RWPE1 (cell line): Measurements from ENCODE around the gene CALM1.
A peak's percentile ranks its signal among the peaks of the same experiment; 100 is the strongest.

Source experiments
- CTCF ChIA-PET: fragments of 350-600 bp; sonication (Branson Sonifier 250); formaldehyde crosslinking; extraction: SDS; loops from one replicate; lab custom pipeline; 2021; lab: Yijun Ruan, JAX
- POLR2A ChIA-PET: fragments of 400-600 bp; formaldehyde crosslinking; extraction: SDS; loops from one replicate; lab custom pipeline; 2020; ENCODE audit warnings: antibody characterized with exemption; ENCODE audit not compliant: low non-redundant PET; lab: Yijun Ruan, JAX
- DNase-seq: peaks from one replicate; pipeline ENCODE4 v3.0.0; 2012; ENCODE audit warnings: low spot score
- H3K27ac ChIP-seq: fragments of 450-650 bp; 2 replicates; pipeline ENCODE4 v1.5.1; 2017
- TF ChIP-seq, protein P1 (sequence below): fragments of 450-650 bp; conservative IDR thresholded peaks from 2 replicates; pipeline ENCODE4 v1.5.1; 2017; ENCODE audit warnings: low read depth, mild to moderate bottlenecking

CALM1 gene

DNA sequence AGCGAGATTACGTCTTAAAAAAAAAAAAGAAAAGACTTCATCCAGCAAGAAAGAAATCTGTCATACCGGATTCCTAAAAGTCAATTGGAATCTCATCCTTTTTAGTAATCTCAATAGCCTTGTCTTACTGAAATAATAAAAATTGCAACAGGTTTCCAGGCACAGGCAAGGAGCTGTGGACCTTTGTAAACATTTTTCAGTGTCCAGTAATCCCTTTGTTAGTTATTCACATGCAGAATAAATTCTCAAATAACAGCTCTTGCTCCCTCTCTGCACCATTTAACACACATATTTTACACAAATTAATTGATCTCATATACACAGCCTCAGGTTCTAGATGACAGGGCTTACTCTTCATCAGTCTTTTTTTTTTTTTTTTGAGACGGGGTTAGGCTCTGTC, 22.0 kb upstream of the CALM1 start:
- POLR2A ChIA-PET = no interaction called here
- TF ChIP-seq, protein P1, sequence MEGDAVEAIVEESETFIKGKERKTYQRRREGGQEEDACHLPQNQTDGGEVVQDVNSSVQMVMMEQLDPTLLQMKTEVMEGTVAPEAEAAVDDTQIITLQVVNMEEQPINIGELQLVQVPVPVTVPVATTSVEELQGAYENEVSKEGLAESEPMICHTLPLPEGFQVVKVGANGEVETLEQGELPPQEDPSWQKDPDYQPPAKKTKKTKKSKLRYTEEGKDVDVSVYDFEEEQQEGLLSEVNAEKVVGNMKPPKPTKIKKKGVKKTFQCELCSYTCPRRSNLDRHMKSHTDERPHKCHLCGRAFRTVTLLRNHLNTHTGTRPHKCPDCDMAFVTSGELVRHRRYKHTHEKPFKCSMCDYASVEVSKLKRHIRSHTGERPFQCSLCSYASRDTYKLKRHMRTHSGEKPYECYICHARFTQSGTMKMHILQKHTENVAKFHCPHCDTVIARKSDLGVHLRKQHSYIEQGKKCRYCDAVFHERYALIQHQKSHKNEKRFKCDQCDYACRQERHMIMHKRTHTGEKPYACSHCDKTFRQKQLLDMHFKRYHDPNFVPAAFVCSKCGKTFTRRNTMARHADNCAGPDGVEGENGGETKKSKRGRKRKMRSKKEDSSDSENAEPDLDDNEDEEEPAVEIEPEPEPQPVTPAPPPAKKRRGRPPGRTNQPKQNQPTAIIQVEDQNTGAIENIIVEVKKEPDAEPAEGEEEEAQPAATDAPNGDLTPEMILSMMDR = no peak
- DNase-seq = no peak
- no peak overlapping the region for H3K27ac ChIP-seq
- CTCF ChIA-PET = interaction anchor here (0.6 to 0.7 kb wide), 4 partner anchors 26 to 421 kb away, joined by 3 read pairs; no protein-coding TSS in a partner anchor

DNA sequence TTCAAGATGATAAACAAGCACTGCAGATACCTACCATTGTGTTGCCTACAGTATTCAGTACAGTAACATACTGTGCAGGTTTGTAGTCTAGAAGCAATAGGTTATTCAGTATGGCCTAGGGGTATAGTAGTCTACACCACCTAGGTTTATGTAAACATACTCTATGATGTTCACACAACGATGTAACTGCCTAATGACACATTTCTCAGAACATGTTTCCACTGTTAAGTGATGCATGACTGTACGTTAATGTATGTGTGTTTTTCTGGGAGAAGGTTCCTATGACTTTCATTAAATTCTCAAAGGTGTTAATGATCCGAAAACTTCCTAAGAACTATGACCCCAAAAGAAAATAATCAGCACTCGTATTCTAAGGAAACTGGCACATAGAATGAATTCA, 20.9 kb upstream of the CALM1 start:
- TF ChIP-seq, protein P1 = no peak
- H3K27ac ChIP-seq = no peak overlapping the region
- no peak for DNase-seq
- POLR2A ChIA-PET = no interaction called here
- CTCF ChIA-PET = no interaction called here

DNA sequence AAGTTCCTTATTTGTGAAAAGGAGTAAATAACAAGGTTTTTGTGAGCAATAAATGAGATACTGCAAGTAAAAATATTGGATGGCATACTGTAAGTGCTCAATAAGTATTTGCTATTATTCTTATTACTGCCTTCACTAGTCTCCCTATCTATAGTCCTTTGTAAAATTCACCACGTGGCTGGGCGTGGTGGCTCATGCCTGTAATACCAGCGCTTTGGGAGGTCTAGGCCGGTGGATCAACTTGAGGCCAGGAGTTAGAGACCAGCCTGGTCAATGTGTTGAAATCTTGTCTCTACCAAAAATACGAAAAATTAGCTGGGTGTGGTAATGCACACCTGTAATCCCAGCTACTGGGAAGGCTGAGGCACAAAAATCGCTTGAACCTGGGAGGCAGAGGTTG, 18.6 kb upstream of the CALM1 start:
- CTCF ChIA-PET = no interaction called here
- POLR2A ChIA-PET = no interaction called here
- no peak for DNase-seq

DNA sequence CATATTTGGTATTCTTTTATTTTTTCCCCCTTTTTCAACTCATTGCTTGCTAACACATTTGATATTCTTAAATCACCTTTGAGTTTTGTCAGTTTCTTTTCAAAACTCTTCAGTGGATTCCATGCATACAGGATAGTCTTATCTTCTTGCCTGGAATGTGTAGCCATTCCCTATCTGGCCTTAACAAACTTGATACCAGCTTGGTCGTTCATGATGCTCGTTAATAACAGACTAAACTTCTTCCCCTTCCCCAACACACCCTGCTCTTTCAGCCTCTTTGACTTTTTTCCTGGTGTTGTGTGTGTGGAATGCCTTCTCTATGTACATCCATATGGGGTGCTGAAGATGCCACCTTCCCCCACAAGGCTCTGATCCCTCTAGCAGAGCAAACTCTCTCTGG, 17.7 kb upstream of the CALM1 start:
- CTCF ChIA-PET = no interaction called here
- TF ChIP-seq, protein P1 = no peak
- no peak for DNase-seq
- H3K27ac ChIP-seq = no peak overlapping the region
- POLR2A ChIA-PET = no interaction called here

More for the DNA sequence above, 18.6 kb upstream of the CALM1 start:
- TF ChIP-seq, protein P1 = no peak
- no peak overlapping the region for H3K27ac ChIP-seq

DNA sequence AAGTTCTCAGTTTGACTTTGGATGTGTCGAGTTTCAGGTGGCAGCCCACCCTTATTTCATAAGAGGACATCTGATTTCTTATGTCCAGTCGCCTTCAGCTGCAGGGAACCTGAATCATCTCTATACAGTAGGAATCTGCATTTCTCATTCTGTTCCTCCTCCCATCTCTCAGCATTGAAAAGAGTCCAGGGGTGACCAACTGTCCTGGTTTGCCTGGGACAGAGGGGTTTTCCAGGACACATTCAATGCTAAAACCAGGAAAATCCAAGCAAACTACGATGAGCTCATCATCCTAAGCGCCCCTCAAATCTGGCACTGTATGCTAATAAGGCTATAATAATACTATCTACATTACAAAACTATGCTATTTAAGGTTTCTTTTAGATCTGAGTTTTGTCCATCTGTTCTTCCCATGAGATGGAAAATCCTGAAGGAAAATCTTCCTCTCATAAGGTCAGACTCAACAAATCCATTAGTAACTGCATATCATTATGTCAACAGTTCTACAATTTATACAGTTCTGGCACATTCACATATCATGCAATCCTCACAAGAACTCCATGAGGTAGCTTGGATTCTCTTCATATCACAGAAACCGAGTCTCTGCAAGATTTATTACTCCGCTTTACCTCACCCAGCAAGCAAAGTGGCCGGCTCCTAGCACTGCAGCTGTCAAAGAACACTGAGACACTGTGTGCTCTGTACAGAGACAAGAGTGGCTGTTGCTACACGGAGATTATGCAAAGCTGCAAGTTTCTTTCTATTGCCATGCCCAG, 15.6 kb upstream of the CALM1 start:
- ChIA-PET CTCF (interaction anchor here (0.6 kb wide), 1 partner anchor 307 kb away, joined by 5 read pairs; no protein-coding TSS in a partner anchor), POLR2A (no interaction called here)
- DNase-seq = no peak
- TF ChIP-seq, protein P1 = no peak
- no peak overlapping the region for H3K27ac ChIP-seq

DNA sequence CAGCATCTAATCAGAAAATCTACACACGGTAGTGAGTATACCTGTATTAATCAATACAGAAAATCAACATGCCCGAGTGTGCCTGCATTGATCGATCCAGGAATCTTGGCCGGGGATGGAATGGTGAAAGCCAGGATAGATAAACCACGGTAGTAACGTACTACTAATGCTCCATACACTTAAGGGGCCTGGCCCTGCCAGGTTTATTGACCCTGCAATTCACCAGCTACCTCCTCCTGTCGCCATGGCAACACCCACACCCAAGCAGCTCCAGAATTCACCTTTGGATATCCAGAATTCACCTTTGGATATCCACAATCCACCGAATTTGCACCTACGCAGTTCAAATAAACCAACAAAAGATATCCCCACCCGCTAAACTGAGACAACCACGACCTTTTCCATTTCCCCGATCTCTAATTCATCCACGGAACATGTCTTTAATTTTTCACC, 14.8 kb upstream of the CALM1 start:
- ChIA-PET POLR2A (no interaction called here), CTCF (interaction anchor here (0.7 kb wide), 1 partner anchor 367 kb away, joined by 5 read pairs; no protein-coding TSS in a partner anchor)
- TF ChIP-seq, protein P1 = no peak
- DNase-seq = no peak
- peak overlapping the region; percentile 93 for H3K27ac ChIP-seq
